Measurements from ENCODE around the gene SSUH2.

DNA sequence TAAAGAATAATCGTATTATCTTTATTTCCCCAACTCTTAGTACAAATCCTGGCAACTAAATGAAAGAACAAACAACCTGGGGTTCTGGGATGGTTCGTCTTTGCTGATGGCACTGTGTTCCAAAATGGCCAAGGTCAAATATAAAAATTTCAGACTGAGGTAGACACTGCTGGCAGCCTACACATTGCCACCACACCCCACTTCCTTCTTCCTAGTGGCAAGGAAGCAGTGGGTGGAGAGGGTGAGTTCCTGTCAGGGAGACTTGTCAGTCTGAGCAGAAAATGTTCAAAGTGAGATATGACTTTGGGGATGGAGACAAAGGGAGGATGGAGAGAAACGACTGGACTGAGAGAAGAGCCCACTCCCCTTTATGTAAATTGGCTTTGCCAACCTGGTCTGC lies 73.3 kb downstream of the SSUH2 start:
- TF ChIP-seq, protein P1, sequence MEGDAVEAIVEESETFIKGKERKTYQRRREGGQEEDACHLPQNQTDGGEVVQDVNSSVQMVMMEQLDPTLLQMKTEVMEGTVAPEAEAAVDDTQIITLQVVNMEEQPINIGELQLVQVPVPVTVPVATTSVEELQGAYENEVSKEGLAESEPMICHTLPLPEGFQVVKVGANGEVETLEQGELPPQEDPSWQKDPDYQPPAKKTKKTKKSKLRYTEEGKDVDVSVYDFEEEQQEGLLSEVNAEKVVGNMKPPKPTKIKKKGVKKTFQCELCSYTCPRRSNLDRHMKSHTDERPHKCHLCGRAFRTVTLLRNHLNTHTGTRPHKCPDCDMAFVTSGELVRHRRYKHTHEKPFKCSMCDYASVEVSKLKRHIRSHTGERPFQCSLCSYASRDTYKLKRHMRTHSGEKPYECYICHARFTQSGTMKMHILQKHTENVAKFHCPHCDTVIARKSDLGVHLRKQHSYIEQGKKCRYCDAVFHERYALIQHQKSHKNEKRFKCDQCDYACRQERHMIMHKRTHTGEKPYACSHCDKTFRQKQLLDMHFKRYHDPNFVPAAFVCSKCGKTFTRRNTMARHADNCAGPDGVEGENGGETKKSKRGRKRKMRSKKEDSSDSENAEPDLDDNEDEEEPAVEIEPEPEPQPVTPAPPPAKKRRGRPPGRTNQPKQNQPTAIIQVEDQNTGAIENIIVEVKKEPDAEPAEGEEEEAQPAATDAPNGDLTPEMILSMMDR (conservative IDR thresholded peaks at IDR 0.05; ENCODE audit: low read length), result no peak
- no peak for TF ChIP-seq EZH2phosphoT487 (IDR thresholded peaks at IDR 0.05; ENCODE audit: borderline replicate concordance, low read depth, low read length)

Measured in OCI-LY7 (cell line).